ENCODE results near the gene OR10P1. TPM values are rescaled to one million over a fixed set of nuclear protein-coding genes. Genes with fewer than 3 reads are reported as not detected.

OR10P1 gene
- total RNA-seq, 1 donor from 2014 or later = not detected

DNA sequence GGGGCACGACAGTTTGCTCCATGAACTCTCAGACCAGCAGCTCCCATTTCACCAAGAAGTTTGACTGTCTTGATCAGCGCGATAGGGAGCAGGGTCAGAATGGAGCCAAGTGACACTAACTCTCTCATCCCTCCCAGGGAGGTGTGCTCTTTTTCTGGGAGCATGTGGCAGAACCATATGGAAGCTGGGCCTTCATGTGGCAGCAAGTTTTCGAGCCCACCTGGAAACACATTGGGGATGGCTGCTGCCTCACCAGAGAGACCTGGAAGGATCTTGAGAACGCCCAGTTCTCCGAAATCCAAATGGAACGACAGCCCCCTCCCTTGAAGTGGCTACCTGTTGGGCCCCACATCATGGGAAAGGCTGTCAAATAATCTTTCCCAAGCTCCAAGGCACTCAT, 47.0 kb downstream of the OR10P1 start:
- Histone ChIP-seq H3K27ac (no peak overlapping the region), H3K36me3 (no peaks in the 10 kb centered on the region), H3K4me1 (peaks cover 12% of the 10 kb centered on the region), H3K9me3 (no peaks in the 10 kb centered on the region), H3K4me3 (no peak overlapping the region), H3K27me3 (no peaks in the 10 kb centered on the region)
- DNase-seq (ENCODE audit: extremely low spot score in 2 of 2) = no peak
- intact Hi-C loops (cut with DNase I) = no loop called here
- TF ChIP-seq POLR2A (IDR thresholded peaks at IDR 0.05) (no peak), POLR2AphosphoS5 (IDR thresholded peaks at IDR 0.05; ENCODE audit: insufficient read depth in 1 of 2, low read depth in 1 of 2) (no peak)
- TF ChIP-seq, protein P1, sequence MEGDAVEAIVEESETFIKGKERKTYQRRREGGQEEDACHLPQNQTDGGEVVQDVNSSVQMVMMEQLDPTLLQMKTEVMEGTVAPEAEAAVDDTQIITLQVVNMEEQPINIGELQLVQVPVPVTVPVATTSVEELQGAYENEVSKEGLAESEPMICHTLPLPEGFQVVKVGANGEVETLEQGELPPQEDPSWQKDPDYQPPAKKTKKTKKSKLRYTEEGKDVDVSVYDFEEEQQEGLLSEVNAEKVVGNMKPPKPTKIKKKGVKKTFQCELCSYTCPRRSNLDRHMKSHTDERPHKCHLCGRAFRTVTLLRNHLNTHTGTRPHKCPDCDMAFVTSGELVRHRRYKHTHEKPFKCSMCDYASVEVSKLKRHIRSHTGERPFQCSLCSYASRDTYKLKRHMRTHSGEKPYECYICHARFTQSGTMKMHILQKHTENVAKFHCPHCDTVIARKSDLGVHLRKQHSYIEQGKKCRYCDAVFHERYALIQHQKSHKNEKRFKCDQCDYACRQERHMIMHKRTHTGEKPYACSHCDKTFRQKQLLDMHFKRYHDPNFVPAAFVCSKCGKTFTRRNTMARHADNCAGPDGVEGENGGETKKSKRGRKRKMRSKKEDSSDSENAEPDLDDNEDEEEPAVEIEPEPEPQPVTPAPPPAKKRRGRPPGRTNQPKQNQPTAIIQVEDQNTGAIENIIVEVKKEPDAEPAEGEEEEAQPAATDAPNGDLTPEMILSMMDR (IDR thresholded peaks at IDR 0.05) = no peak

DNA sequence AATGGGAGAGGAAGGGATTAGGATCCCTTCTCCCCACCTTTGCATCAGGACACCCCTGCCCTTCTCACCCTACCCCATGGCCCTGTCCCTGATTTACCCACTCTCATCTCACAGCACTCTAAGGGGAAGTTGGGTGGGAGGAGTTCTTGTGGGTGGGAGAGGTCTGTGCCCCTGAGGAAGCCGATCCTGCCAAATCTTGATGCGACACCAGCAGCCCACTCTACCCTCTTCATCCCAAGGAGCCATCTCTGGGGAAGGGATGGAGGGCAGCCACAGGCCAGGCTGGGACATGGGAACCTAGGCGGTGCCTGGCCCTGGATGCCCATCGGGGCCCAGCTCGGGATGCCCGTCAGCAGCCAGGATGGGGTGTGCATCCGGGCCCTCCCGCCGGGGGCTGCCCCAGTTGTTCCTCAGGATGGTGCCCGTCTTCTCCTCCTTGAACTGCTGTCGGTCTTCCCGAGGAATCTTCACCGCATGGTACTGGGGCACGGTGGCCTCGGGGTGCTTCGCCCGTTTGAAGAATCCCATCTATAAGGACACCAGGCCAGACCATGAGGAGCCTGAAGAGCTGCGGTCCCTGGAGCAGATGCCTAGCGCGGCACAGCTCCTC, 48.2 kb downstream of the OR10P1 start:
- Histone ChIP-seq H3K9me3 (no peaks in the 10 kb centered on the region), H3K27me3 (no peaks in the 10 kb centered on the region), H3K4me1 (peaks cover 12% of the 10 kb centered on the region), H3K36me3 (no peaks in the 10 kb centered on the region), H3K27ac (no peak overlapping the region), H3K4me3 (no peak overlapping the region)
- no peak for DNase-seq (ENCODE audit: extremely low spot score in 2 of 2)
- TF ChIP-seq POLR2A (IDR thresholded peaks at IDR 0.05) = no peak
- TF ChIP-seq, protein P1 (IDR thresholded peaks at IDR 0.05) = no peak
- TF ChIP-seq POLR2AphosphoS5 (IDR thresholded peaks at IDR 0.05; ENCODE audit: insufficient read depth in 1 of 2, low read depth in 1 of 2) = no peak
- intact Hi-C loops (cut with DNase I) = no loop called here

DNA sequence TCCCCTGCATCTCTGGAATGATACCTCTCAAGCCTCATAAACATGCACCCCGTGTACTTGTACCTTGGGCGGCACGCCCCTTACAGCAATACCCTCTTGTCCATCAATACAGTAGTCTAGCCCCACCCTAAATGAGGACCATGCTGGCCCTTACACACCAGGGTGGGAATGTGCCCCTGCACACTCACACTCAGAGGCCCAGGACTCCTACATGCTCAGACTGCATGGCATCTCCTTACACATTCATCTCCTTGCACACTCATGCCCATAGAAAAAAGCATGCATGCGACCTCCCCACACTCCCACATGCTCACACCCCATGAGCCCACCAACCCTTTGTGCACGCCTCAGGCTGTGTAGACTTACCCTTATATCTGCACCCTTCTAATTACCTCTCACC, 49.0 kb downstream of the OR10P1 start:
- Histone ChIP-seq H3K4me1 (peaks cover 12% of the 10 kb centered on the region), H3K4me3 (no peak overlapping the region), H3K9me3 (no peaks in the 10 kb centered on the region), H3K27ac (no peak overlapping the region), H3K36me3 (no peaks in the 10 kb centered on the region), H3K27me3 (no peaks in the 10 kb centered on the region)
- TF ChIP-seq, protein P1 (IDR thresholded peaks at IDR 0.05) = no peak
- no peak for TF ChIP-seq POLR2A (IDR thresholded peaks at IDR 0.05)
- no peak for TF ChIP-seq POLR2AphosphoS5 (IDR thresholded peaks at IDR 0.05; ENCODE audit: insufficient read depth in 1 of 2, low read depth in 1 of 2)
- intact Hi-C loops (cut with DNase I) = no loop called here
- DNase-seq (ENCODE audit: extremely low spot score in 2 of 2) = no peak

DNA sequence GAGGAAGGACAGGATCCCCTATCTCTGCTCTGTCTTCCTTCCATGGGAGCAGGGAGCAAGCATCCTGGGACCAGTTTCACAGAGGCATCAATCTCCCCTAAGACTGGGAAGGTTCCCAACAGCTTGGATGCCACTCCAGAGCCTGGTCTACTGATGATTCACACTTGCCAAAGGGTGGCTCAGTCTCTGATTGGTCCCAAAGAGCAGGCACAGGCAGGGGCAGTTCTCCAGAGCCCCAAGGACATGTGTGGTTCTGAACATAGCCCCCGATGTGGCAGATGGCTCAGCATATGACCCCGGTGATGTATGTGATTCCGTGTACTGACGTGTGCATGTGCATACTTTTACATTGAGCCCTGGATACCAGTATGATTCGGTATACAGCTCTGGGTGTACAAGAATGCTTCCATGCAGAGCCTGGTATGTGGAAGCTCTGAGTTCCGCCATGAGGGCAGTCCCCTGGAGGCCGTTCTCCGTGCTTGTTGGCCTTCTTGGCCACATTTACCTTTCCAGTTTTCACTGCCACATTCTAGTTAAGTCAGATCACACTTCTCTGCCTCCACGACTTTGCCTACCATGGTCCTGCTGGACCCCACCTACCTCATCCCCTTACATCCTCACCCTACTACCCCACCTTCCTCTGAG, 49.8 kb downstream of the OR10P1 start:
- intact Hi-C loops (cut with DNase I) = no loop called here
- Histone ChIP-seq H3K4me3 (no peak overlapping the region), H3K27me3 (no peaks in the 10 kb centered on the region), H3K27ac (no peak overlapping the region), H3K4me1 (peaks cover 7% of the 10 kb centered on the region), H3K36me3 (no peaks in the 10 kb centered on the region), H3K9me3 (no peaks in the 10 kb centered on the region)
- TF ChIP-seq POLR2A (IDR thresholded peaks at IDR 0.05) (no peak), POLR2AphosphoS5 (IDR thresholded peaks at IDR 0.05; ENCODE audit: insufficient read depth in 1 of 2, low read depth in 1 of 2) (no peak)
- TF ChIP-seq, protein P1 (IDR thresholded peaks at IDR 0.05) = no peak
- no peak for DNase-seq (ENCODE audit: extremely low spot score in 2 of 2)

Small RNAs within 50 kb of the gene (small RNA-seq; reads per million reads assigned to genes)
- gene AC009779.5 = not detected

Other genes starting within 250 kb of the OR10P1 start
- not detected for gene OR6C65, start 236.4 kb upstream of the OR10P1 start, total RNA-seq
- not detected for gene OR6C76, start 210.6 kb upstream of the OR10P1 start, total RNA-seq
- not detected for gene OR6C2, start 192.8 kb upstream of the OR10P1 start, total RNA-seq
- not detected for gene OR6C70, start 166.8 kb upstream of the OR10P1 start, total RNA-seq
- not detected for gene OR6C68, start 144.5 kb upstream of the OR10P1 start, total RNA-seq
- gene OR6C4, start 87.3 kb upstream of the OR10P1 start, total RNA-seq = not detected
- not detected for gene OR2AP1, start 64.4 kb upstream of the OR10P1 start, total RNA-seq
- gene ITGA7, start 71.0 kb downstream of the OR10P1 start, total RNA-seq = 23.6 TPM
- 173 TPM for gene BLOC1S1, start 79.2 kb downstream of the OR10P1 start, total RNA-seq
- gene RDH5, start 83.5 kb downstream of the OR10P1 start, total RNA-seq = 10.6 TPM
- 568 TPM for gene CD63, start 92.1 kb downstream of the OR10P1 start, total RNA-seq
- gene GDF11, start 106.2 kb downstream of the OR10P1 start, total RNA-seq = 7.6 TPM
- gene SARNP, start 180.8 kb downstream of the OR10P1 start, total RNA-seq = 33.1 TPM
- gene ORMDL2, start 181.1 kb downstream of the OR10P1 start, total RNA-seq = 9.8 TPM
- gene DNAJC14, start 192.7 kb downstream of the OR10P1 start, total RNA-seq = 29.2 TPM
- gene MMP19, start 206.0 kb downstream of the OR10P1 start, total RNA-seq = 21.6 TPM

Data from vagina (tissue), 2 donors.